GM12872 (cell line): ENCODE results near the gene THRSP.

Source experiments
- TF ChIP-seq, protein P1 (sequence below): IDR thresholded peaks from 3 replicates; pipeline ENCODE4 v1.5.1; 2011; ENCODE audit warnings: low read depth, mild to moderate bottlenecking, low read length, moderate library complexity; ENCODE audit not compliant: insufficient read depth

Gene THRSP

GRCh38 chr11:78062671-78063070 lies 990 bp upstream of the THRSP start:
- TF ChIP-seq, protein P1, sequence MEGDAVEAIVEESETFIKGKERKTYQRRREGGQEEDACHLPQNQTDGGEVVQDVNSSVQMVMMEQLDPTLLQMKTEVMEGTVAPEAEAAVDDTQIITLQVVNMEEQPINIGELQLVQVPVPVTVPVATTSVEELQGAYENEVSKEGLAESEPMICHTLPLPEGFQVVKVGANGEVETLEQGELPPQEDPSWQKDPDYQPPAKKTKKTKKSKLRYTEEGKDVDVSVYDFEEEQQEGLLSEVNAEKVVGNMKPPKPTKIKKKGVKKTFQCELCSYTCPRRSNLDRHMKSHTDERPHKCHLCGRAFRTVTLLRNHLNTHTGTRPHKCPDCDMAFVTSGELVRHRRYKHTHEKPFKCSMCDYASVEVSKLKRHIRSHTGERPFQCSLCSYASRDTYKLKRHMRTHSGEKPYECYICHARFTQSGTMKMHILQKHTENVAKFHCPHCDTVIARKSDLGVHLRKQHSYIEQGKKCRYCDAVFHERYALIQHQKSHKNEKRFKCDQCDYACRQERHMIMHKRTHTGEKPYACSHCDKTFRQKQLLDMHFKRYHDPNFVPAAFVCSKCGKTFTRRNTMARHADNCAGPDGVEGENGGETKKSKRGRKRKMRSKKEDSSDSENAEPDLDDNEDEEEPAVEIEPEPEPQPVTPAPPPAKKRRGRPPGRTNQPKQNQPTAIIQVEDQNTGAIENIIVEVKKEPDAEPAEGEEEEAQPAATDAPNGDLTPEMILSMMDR, result no peak

GRCh38 chr11:78065203-78065602 lies 1.5 kb downstream of the THRSP start:
- TF ChIP-seq, protein P1, result no peak

DNA sequence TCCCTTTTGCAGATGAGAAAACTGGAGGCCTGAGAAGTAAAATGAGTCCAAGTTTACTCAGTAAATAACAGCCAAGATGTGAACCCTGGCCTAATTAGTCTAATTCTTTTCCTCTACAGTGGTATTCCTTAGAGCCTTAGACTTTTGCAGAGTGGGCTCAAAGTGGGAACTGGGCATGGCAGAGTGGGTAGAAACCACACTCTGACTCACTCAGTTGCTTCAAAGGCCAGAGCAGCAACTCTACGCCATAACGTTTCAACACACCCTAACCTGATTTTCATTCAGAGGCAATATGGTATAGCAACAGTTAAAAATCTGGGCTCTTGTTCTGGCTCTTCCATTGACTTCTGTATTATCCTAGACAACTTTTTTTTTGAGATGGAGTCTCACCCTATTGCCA lies 2.8 kb downstream of the THRSP start:
- TF ChIP-seq, protein P1, result no peak

DNA sequence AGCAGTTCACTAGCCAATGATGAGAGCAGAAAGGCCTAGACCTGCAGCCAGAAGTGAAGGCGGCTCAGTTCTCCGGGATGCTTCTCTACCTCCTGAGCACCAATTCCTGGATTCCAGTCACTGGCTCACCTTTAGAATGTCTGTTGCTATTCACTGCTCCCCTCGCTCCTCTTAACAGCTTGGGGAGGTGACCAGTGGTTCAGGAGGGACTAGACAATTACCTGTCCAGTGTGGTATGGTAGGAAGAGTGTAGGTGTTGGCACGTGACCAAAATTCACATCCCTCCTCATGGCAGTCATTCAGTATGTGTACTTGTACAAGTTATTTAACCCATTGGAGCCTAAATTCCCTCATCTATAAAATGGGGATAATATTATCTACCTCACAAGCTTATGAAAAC lies 4.0 kb downstream of the THRSP start:
- TF ChIP-seq, protein P1, result no peak

DNA sequence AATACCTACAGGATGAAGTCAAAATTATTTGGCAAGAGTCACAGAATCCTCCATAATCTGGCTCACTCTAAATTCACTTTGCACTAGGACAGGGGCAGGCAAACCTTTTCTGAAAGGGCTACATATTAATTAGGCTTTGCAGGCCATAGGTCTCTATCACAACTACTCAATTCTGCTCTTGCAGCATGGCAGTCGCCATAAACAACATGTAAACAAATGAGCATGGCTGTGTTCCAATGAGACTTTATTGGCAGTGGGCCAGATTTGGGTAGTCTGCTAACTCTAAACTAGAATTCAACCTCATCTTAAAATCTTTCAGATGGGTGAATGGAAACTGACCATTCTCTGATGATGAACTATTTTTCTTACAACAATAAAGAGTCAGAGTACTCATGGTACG lies 5.8 kb downstream of the THRSP start:
- TF ChIP-seq, protein P1, result no peak

DNA sequence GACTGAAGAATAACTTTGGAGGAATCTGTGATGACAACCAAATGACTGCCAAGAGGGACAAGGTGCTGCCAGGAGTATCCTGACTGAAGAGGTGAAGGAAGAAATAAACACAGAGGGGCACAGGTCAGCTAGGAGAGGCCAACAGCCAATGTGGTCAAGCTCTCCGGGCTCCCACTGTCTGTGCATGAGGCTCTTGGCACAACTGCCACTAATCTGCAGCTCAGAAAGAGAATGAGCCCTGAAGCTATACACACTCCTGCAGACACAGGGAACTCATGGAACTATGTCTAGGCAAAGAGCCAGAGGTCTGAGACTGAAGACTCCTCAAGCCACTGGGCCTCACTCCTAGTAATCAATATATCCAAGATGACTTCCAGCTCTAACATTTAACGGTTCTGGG lies 7.0 kb downstream of the THRSP start:
- TF ChIP-seq, protein P1, result no peak

- TF ChIP-seq, protein P1, result no peak
Observed at GRCh38 chr11:78071717-78072116, 8.1 kb downstream of the THRSP start.

- TF ChIP-seq, protein P1, result no peak
Observed at GRCh38 chr11:78072455-78072854, 8.8 kb downstream of the THRSP start.
